CD14-positive monocyte (primary cell): ENCODE measurements around the gene FMO4. TPM values are rescaled to one million over a fixed set of nuclear protein-coding genes. Genes with fewer than 3 reads are reported as not detected.

Experiments
- DNase-seq, 3 donors: peaks; one replicate each; pipeline ENCODE4 v3.0.0-alpha.2; 2011 to 2022
- H2AFZ ChIP-seq: 2 replicates; pipeline ENCODE4 v1.6.0; 2012; ENCODE audit warnings: mild to moderate bottlenecking, low read depth, low read length, inconsistent platforms; ENCODE audit not compliant: insufficient read depth, poor library complexity, severe bottlenecking
- H3K27ac ChIP-seq, 2 donors: 1 replicate in 1 of 2; 2 replicates in 1 of 2; pipeline ENCODE4 v1.5.1; 2012 to 2013; ENCODE audit warnings: low read length in 2 of 2, control low read depth in 1 of 2, inconsistent platforms in 1 of 2, low read depth in 1 of 2, mild to moderate bottlenecking in 1 of 2
- H3K27me3 ChIP-seq, 2 donors: one replicate each; pipeline versions ENCODE4 v1.6.0 to v1.6.1; 2011 to 2013; ENCODE audit warnings: low read length in 2 of 2; ENCODE audit not compliant: control insufficient read depth in 2 of 2, insufficient read depth in 2 of 2
- H3K36me3 ChIP-seq, 2 donors: replicated peaks in 1 of 2; 1 replicate in 1 of 2; 2 replicates in 1 of 2; pipeline versions ENCODE4 v1.5.1 to v1.6.1; 2012 to 2013; ENCODE audit warnings: low read length in 2 of 2, control low read depth in 1 of 2, inconsistent platforms in 1 of 2, mild to moderate bottlenecking in 1 of 2; ENCODE audit not compliant: insufficient read depth in 2 of 2, control insufficient read depth in 1 of 2
- H3K4me1 ChIP-seq, 2 donors: 1 replicate in 1 of 2; 2 replicates in 1 of 2; pipeline versions ENCODE4 v1.5.1 to v1.6.1; 2012 to 2013; ENCODE audit warnings: low read length in 2 of 2, control low read depth in 1 of 2, inconsistent platforms in 1 of 2, mild to moderate bottlenecking in 1 of 2, moderate library complexity in 1 of 2; ENCODE audit not compliant: insufficient read depth in 2 of 2, control insufficient read depth in 1 of 2
- H3K4me2 ChIP-seq: replicated peaks from 2 replicates; pipeline ENCODE3; 2012; ENCODE audit warnings: low read length, moderate library complexity, mild to moderate bottlenecking; ENCODE audit not compliant: poor library complexity, severe bottlenecking; ENCODE audit errors: extremely low read depth
- H3K4me3 ChIP-seq, 3 experiments: fragments of 200-600 bp in 1 of 3; sonication (generic) in 1 of 3; replicated peaks in 1 of 3; 1 replicate in 2 of 3; 2 replicates in 1 of 3; pipeline ENCODE4 v1.5.1; 2011 to 2013; ENCODE audit warnings: low read length in 3 of 3, mild to moderate bottlenecking in 3 of 3, control low read depth in 2 of 3, low read depth in 2 of 3, inconsistent platforms in 1 of 3, moderate library complexity in 1 of 3
- H3K79me2 ChIP-seq: 2 replicates; pipeline ENCODE4 v1.6.0; 2012; ENCODE audit warnings: mild to moderate bottlenecking, control low read depth, inconsistent platforms, low read length, moderate library complexity; ENCODE audit not compliant: insufficient read depth
- H3K9ac ChIP-seq: 2 replicates; pipeline ENCODE4 v1.6.0; 2017; ENCODE audit warnings: low read length, mild to moderate bottlenecking; ENCODE audit not compliant: insufficient read depth, poor library complexity, severe bottlenecking
- H3K9me3 ChIP-seq, 2 donors: replicated peaks in 1 of 2; 1 replicate in 1 of 2; 2 replicates in 1 of 2; pipeline versions ENCODE4 v1.5.1 to v1.6.1; 2012 to 2013; ENCODE audit warnings: low read length in 2 of 2, control low read depth in 1 of 2; ENCODE audit not compliant: control insufficient read depth in 1 of 2, insufficient read depth in 1 of 2
- H4K20me1 ChIP-seq: 2 replicates; pipeline ENCODE4 v1.6.0; 2012; ENCODE audit warnings: mild to moderate bottlenecking, low read length, control low read depth, moderate library complexity; ENCODE audit not compliant: insufficient read depth
- H3K27ac Mint-ChIP-seq, 7 donors: one replicate each; pipeline ENCODE4 v1.8.0; 2020; ENCODE audit warnings: mild to moderate bottlenecking in 7 of 7, mixed read lengths in 7 of 7, moderate library complexity in 6 of 7, inconsistent platforms in 2 of 7
- H3K27me3 Mint-ChIP-seq, 3 donors: one replicate each; pipeline ENCODE4 v1.8.0; 2021 to 2022; ENCODE audit warnings: low read depth in 3 of 3, mild to moderate bottlenecking in 3 of 3, mixed read lengths in 3 of 3, moderate library complexity in 3 of 3, inconsistent platforms in 1 of 3
- H3K36me3 Mint-ChIP-seq, 2 donors: one replicate each; pipeline ENCODE4 v1.8.0; 2020; ENCODE audit warnings: mixed read lengths in 2 of 2, inconsistent platforms in 1 of 2, mild to moderate bottlenecking in 1 of 2
- H3K4me1 Mint-ChIP-seq: one replicate; pipeline ENCODE4 v1.8.0; 2020; ENCODE audit warnings: mild to moderate bottlenecking, mixed read lengths
- H3K4me3 Mint-ChIP-seq, 2 donors: one replicate each; pipeline ENCODE4 v1.8.0; 2020; ENCODE audit warnings: mild to moderate bottlenecking in 2 of 2, mixed read lengths in 2 of 2, moderate library complexity in 1 of 2
- H3K9me3 Mint-ChIP-seq, 7 donors: one replicate each; pipeline ENCODE4 v1.8.0; 2020 to 2022; ENCODE audit warnings: mixed read lengths in 7 of 7, mild to moderate bottlenecking in 6 of 7, moderate library complexity in 6 of 7, inconsistent platforms in 2 of 7
- CTCF ChIP-seq: fragments of 200-600 bp; IDR thresholded peaks from one replicate; pipeline ENCODE4 v1.8.0; 2022; ENCODE audit warnings: antibody characterized with exemption, mild to moderate bottlenecking
- WGBS: methylation state at CpG from one replicate; pipeline ENCODE4 v1.1.5; 2013; ENCODE audit warnings: missing lambda C conversion rate; ENCODE audit not compliant: insufficient coverage; 5-methylcytosine and 5-hydroxymethylcytosine counted together
- intact Hi-C, 2 donors: fragments of 100-400 bp; cut with micrococcal nuclease; formaldehyde crosslinking; loops; one replicate each; pipeline versions ENCODE4 v1.15.0 to v1.15.1; 2023
- polyA plus RNA-seq, 3 donors: library from polyadenylated mRNA; depleted of rRNA in 1 of 3; unstranded in 2 of 3; stranded (reverse) in 1 of 3; fragments of 300-500 nt in 2 of 3; fragments of >200 nt in 1 of 3; fragmentation: Illumina TruSeq in 2 of 3; gene quantifications; 1 replicate in 2 of 3; 2 replicates in 1 of 3; pipeline ENCODE4 v1.2.3, GENCODE V29; 2012 to 2021

FMO4 gene
- polyA plus RNA-seq, 3 donors = 1.3 to 1.9 (median 1.6) TPM

GRCh38 chr1:171280599-171280998, 33.4 kb upstream of the FMO4 start:
- H3K79me2 ChIP-seq = no peaks in the 10 kb centered on the region
- H2AFZ ChIP-seq = no peak overlapping the region
- Mint-ChIP-seq H3K9me3 (peaks cover 0 to 6% (median 2%) of the 10 kb centered on the region in 7 donors), H3K36me3 (no peaks in the 10 kb centered on the region), H3K4me3 (no peak overlapping the region), H3K4me1 (peaks cover 6% of the 10 kb centered on the region), H3K27me3 (peaks cover 0 to 4% (median 2%) of the 10 kb centered on the region in 3 donors), H3K27ac (no peak overlapping the region)
- intact Hi-C loops = no loop called here
- DNase-seq = no peak
- TF ChIP-seq CTCF = no peak
- H3K9ac ChIP-seq = no peak overlapping the region
- H3K9me3 ChIP-seq = no peaks in the 10 kb centered on the region
- WGBS = 100% methylated on average over 1 of the region's 7 CpGs
- no peak overlapping the region for H3K4me2 ChIP-seq
- no peaks in the 10 kb centered on the region for H4K20me1 ChIP-seq
- no peaks in the 10 kb centered on the region for H3K27me3 ChIP-seq
- no peaks in the 10 kb centered on the region for H3K36me3 ChIP-seq
- H3K4me3 ChIP-seq = no peak overlapping the region
- H3K4me1 ChIP-seq = peaks cover 0 to 3% of the 10 kb centered on the region in 2 donors
- H3K27ac ChIP-seq = no peak overlapping the region

- Histone ChIP-seq H3K79me2 (no peaks in the 10 kb centered on the region), H3K4me2 (no peak overlapping the region), H3K36me3 (no peaks in the 10 kb centered on the region), H3K9me3 (no peaks in the 10 kb centered on the region), H4K20me1 (no peaks in the 10 kb centered on the region), H3K4me3 (no peak overlapping the region), H3K27ac (no peak overlapping the region), H3K4me1 (peaks cover 8 to 16% of the 10 kb centered on the region in 2 donors), H3K27me3 (no peaks in the 10 kb centered on the region), H2AFZ (peak overlapping the region; percentile 13), H3K9ac (no peak overlapping the region)
- Mint-ChIP-seq H3K27me3 (peaks cover 0 to 3% (median 2%) of the 10 kb centered on the region in 3 donors), H3K36me3 (no peaks in the 10 kb centered on the region), H3K4me1 (peaks cover 22% of the 10 kb centered on the region), H3K9me3 (no peaks in the 10 kb centered on the region), H3K27ac (peak overlapping the region in 2 of 7 donors; percentile 2 to 46), H3K4me3 (no peak overlapping the region)
- intact Hi-C loops = no loop called here
- TF ChIP-seq CTCF = no peak
- peak; percentile 17 to 87 (median 50) for DNase-seq
- WGBS = 86% methylated on average over 1 of the region's 4 CpGs
Observed at GRCh38 chr1:171286032-171286705, 27.8 kb upstream of the FMO4 start.
